Choroid plexus epithelial cell (primary cell): Measurements from ENCODE around the gene SIN3A.

ENCODE experiments used
- DNase-seq: peaks from one replicate; pipeline ENCODE4 v3.0.0-alpha.2; 2010; ENCODE audit warnings: low read depth
- H3K4me3 ChIP-seq: 2 replicates; pipeline ENCODE4 v1.5.1; 2011; ENCODE audit warnings: low read depth, mild to moderate bottlenecking, control low read depth, low read length, moderate library complexity
- TF ChIP-seq, protein P1 (sequence below): conservative IDR thresholded peaks from 2 replicates; pipeline ENCODE4 v1.5.1; 2011; ENCODE audit warnings: low read depth, mild to moderate bottlenecking, control low read depth, inconsistent platforms, low read length, moderate library complexity

Gene SIN3A

DNA sequence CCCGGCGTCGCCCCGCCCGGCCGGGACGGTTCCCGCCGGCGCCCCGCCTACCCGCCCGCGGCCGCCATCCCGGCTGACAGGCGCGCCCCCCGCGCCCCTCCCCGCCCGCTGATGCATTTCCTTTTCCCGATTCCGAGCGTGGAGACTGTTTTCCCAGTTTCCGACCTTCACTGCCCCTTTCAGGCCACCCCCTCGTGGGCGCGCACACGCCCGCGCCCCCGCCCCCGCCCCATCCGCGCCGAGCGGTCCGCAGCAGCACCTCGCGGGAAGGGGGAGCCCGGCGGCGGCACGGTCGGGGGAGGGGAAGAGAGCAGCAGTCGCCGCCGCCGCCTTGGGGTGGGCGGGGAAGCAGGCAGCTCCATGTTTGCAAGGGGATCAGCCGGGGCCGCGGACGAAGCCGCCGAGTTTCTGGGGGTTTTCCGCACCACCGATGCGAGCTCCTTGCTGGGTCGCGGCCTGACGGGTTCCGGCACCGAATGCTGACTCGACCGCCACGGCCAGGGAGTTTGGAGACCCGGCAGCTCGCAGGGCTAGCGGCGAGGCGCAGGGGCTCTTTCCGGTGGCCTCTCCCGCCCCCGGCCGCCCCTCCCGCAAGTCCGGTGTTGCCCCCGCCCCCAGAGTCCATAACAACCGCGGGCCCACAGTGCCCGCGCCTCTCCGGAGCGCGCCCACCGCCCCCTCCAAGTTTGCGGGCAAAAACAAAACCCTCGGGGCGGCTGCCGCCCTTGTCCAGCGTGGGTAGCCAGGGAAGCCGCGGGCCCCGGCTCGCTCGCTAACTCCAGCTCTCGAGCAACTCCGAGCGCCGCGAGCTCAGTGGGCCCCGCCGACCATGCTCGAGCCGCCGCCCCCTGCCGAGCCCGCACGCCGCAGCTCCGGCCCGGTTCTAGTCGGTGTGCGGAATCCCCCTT lies 3.2 kb upstream of the SIN3A start:
- H3K4me3 ChIP-seq, result peak overlapping the region; percentile 86
- DNase-seq, result peak; percentile 75
- TF ChIP-seq, protein P1, sequence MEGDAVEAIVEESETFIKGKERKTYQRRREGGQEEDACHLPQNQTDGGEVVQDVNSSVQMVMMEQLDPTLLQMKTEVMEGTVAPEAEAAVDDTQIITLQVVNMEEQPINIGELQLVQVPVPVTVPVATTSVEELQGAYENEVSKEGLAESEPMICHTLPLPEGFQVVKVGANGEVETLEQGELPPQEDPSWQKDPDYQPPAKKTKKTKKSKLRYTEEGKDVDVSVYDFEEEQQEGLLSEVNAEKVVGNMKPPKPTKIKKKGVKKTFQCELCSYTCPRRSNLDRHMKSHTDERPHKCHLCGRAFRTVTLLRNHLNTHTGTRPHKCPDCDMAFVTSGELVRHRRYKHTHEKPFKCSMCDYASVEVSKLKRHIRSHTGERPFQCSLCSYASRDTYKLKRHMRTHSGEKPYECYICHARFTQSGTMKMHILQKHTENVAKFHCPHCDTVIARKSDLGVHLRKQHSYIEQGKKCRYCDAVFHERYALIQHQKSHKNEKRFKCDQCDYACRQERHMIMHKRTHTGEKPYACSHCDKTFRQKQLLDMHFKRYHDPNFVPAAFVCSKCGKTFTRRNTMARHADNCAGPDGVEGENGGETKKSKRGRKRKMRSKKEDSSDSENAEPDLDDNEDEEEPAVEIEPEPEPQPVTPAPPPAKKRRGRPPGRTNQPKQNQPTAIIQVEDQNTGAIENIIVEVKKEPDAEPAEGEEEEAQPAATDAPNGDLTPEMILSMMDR, result no peak

DNA sequence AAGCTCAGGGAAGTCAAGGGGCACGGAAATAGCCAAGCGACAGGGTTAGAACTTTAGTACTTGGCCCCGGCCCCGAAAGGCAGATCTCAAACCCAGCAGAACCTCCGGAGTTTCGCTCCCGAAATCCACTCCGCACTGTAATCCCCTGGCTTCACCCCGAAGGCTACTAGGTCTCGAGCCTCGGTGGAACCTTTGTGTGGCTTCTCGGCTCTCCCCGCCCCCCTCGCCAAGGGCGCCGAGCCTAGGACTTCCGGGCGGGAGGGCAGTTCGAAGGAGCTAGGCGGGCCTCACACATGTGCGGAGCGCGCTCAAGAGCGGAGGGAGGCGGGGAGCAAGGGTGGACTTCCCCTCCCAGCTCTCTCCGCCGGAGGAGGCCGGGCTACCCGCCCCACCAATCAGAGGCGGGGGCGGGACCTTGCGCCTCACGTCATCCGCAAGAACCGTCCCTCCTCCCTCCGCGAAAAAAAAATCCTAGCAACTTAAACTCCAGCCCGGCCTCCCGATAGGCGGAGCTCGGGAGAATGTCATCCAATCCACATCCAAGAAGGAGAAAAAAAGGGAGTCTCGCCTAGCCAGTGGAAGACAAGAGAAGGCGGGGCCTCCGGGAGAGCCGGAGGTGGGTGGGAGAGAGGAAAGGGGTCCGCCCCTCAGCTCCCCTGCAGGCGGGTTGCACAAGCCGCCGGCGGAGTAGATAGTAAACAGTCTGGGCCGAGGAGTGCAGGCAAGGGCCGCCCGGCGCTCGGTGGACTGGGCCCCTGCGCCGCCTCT lies 2.4 kb upstream of the SIN3A start:
- TF ChIP-seq, protein P1, result no peak
- peak overlapping the region; percentile 86 for H3K4me3 ChIP-seq
- DNase-seq, result peak; percentile 100

DNA sequence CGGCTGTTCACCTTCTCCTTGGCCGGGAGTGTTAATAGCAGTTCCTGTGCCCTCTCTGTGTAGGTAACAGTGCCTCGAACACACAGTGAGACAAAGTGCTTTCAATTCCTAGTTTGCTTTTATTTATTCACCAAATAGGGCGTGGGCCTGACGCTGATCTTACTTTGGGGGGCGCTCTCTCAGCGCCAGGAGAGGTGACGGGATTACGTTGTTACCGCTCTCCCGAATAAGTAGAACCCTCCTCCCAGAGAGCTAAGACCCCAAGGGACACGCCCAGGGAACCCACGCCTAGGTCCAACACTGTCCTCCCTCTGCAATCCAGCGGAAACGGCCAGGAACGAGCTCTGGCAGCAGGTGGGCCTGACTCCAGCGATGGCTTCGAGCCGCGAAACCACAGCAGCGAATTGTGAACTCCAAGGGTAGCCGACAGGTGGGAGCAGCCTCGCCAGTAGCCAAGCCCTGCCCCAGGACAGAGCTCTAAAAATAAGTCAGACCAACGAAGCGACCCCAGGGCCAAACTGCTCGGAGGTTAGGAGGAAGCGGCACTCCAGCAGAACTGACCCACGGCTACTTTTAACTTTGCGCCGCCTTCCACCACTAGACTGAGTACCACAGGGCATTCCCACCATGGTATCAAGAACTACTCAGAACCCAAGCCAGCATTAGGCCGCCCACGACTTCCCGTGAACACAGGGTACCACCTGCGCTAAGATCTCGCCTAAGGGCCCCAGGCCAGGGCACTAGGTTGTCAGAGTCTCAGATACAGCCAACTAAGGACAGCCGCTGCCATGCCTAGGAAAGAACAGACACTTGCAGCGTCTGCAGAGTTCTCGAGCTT lies 1.6 kb upstream of the SIN3A start:
- TF ChIP-seq, protein P1, result peak; percentile 2
- peak; percentile 53 for DNase-seq

DNA sequence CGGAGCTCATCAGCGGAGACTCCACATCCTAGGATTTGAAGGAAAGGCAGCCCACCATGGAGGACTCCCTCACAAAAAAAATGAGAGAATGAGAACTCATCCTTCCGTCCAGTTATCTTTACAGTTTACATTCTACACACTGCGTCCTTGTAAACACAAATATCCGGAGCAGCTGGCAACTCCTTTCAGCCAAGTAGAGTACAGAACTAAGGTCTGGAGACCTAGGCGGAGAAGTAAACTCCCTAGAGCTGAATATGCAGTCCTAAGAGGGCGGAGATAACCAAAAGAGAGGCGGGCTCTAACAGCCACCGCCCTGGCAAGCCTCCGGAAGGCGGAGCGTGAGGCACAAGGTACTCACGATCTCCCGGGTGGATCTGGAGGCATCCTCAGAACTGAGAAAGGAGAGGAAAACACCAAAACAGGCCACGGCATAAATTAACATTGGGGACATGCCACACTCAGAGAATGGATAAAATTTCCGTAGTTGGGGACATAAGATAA lies 924 bp upstream of the SIN3A start:
- peak; percentile 87 for DNase-seq
- TF ChIP-seq, protein P1, result no peak
- H3K4me3 ChIP-seq, result peak overlapping the region; percentile 69

More for the DNA sequence above, 1.6 kb upstream of the SIN3A start:
- H3K4me3 ChIP-seq, result peak overlapping the region; percentile 69

DNA sequence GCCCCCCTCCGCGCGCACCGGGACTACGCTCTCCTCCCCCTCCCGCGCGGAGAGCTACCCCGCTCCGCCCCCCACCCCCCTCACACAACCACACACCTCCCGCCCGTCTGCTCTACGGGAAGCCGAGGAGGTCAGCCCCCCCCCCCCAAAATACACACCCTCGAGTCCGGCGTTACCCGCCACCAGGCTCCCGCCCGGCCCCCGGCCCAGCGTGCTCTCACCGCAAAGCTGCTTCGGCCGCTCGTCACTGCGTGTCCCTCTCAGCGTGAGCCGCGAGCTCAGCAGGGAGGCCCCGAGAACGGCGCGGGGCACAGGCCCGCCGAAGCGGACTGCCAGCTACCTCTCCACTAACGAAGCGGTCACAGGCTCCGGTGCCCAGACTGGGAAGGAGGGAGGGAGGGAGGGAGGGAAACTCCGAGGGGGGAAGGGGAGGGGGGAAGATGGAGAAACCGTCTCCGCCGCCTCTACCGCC lies 252 bp downstream of the SIN3A start:
- DNase-seq, result no peak
- peak overlapping the region; percentile 100 for H3K4me3 ChIP-seq
- TF ChIP-seq, protein P1, result no peak
